ENCODE measurements around the gene MAGED4. TPM values are rescaled to one million over a fixed set of nuclear protein-coding genes. Genes with fewer than 3 reads are reported as not detected.
"Not testable (repeated sequence)": the region's sequence is repeated elsewhere in the genome, so short reads cannot be mapped to it uniquely, and the experiment has no call there.

MAGED4 gene, protein sequence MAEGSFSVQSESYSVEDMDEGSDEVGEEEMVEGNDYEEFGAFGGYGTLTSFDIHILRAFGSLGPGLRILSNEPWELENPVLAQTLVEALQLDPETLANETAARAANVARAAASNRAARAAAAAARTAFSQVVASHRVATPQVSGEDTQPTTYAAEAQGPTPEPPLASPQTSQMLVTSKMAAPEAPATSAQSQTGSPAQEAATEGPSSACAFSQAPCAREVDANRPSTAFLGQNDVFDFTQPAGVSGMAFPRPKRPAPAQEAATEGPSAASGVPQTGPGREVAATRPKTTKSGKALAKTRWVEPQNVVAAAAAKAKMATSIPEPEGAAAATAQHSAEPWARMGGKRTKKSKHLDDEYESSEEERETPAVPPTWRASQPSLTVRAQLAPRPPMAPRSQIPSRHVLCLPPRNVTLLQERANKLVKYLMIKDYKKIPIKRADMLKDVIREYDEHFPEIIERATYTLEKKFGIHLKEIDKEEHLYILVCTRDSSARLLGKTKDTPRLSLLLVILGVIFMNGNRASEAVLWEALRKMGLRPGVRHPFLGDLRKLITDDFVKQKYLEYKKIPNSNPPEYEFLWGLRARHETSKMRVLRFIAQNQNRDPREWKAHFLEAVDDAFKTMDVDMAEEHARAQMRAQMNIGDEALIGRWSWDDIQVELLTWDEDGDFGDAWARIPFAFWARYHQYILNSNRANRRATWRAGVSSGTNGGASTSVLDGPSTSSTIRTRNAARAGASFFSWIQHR
- 60.6 TPM for polyA plus RNA-seq (2013, experiment 1 of 2)
- 52.5 TPM for polyA plus RNA-seq (2013, experiment 2 of 2)

DNA sequence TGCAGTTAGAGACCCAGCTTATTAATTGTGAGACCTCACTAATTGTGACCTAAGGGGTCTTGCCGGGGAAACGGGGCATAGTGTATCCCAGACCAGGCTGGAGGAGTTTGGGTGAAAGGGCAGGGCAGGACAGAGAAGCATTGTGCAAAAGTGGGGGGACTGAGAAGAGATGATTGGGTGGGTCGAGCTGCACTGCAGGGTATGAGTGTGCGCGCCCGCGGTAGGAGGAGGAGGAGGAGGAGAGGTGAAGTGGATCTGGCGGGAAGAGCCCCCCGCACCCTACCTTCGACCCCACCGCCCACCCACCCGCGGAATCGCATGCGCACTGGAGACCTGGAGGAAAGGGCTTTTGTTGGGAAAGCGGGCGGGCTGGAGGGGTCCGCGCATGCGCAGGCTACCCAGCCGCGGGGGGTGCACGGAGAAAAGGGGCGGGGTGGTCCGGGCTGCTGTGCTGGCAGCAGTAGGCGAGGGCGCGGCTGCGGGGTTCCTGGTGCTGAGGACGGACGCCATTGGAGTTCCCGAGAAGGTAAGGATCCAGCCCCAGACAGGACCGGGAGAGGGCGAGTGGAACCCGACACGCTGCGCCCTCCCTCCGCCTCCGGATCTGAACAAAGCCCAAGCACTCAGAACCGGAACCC is at the start of gene MAGED4:
MAGED4 (plus strand) TSS at position 449 of the 638 bp plus-strand sequence. CDS start 1,035 bp downstream, outside the sequence.
- H3K9ac ChIP-seq (ENCODE audit: low read length); H3K9me3 ChIP-seq (ENCODE audit: control insufficient read depth, low read length); H2BK5ac ChIP-seq (ENCODE audit: low read depth, low read length, poor library complexity, severe bottlenecking); H3K23ac ChIP-seq (ENCODE audit: low read length in 2 of 2); H3K79me1 ChIP-seq (replicated peaks; ENCODE audit: low read length, poor library complexity, severe bottlenecking); H2BK12ac ChIP-seq (ENCODE audit: low read length in 2 of 2); H4K8ac ChIP-seq (ENCODE audit: low read length); DNase-seq; H2BK15ac ChIP-seq (ENCODE audit: low read depth, poor library complexity, severe bottlenecking); H2BK120ac ChIP-seq (ENCODE audit: low read depth, low read length); H3K27ac ChIP-seq (ENCODE audit: low read length, poor library complexity, severe bottlenecking); H3K14ac ChIP-seq (ENCODE audit: low read length in 2 of 2); H4K91ac ChIP-seq (ENCODE audit: low read length); H3K4ac ChIP-seq (ENCODE audit: low read depth in 1 of 2, low read length in 2 of 2); H2AK5ac ChIP-seq (ENCODE audit: low read length, severe bottlenecking); H3K36me3 ChIP-seq (ENCODE audit: control insufficient read depth in 1 of 2, insufficient read depth in 2 of 2, low read depth in 1 of 2, low read length in 2 of 2); H3K4me3 ChIP-seq (ENCODE audit: insufficient read depth in 1 of 2, low read depth in 1 of 2, low read length in 2 of 2); H3K4me1 ChIP-seq (ENCODE audit: control insufficient read depth, insufficient read depth, low read depth, low read length); H3K4me2 ChIP-seq (ENCODE audit: low read length, poor library complexity, severe bottlenecking); H3K27me3 ChIP-seq (ENCODE audit: control insufficient read depth in 1 of 2, insufficient read depth in 1 of 2, low read length in 2 of 2); H2AFZ ChIP-seq (ENCODE audit: low read depth, low read length); H3K18ac ChIP-seq (ENCODE audit: low read depth in 1 of 2, low read length in 2 of 2): not testable (repeated sequence)
- WGBS: no CpG with 5 or more reads among the region's 40 CpGs

DNA sequence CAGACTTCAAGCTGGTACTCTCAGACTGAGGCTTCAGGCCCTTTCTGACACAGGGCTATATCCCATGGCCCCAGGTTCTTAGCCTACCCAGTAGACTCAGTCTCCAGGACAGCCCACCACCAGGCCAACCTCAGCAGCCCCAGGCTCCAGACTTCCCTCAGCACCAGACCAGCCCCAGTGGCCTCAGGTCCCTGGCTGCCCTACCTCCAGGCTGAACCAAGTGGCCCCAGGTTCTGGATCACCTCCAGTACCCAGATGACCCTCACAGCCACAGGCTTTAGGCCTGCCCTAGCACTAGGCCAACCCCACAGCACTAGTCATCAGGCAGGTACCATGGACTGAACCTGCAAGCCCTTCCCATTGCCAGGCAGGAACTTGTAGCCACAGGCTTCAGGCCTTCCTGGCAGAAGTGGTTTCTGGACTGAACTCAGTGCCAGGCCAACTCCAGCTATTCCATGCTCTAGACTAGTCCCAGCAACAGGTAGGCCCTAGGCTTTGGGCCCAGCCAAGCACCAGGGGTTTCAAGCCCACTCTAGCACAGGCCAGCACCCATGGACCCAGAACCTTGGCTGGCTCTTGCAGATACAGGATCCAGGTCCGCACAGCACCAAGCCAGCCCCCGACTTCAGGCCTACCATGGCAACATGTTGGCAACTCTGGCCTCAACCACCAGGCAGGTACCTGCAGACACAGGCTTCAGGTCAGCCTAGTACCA is 45.7 kb upstream of the MAGED4 start:
- Histone ChIP-seq H3K9me3 (ENCODE audit: control insufficient read depth, low read length) (no peaks in the 10 kb centered on the region), H4K91ac (ENCODE audit: low read length) (no peak overlapping the region)
- WGBS: 91% methylated on average over 2 of the region's 2 CpGs

DNA sequence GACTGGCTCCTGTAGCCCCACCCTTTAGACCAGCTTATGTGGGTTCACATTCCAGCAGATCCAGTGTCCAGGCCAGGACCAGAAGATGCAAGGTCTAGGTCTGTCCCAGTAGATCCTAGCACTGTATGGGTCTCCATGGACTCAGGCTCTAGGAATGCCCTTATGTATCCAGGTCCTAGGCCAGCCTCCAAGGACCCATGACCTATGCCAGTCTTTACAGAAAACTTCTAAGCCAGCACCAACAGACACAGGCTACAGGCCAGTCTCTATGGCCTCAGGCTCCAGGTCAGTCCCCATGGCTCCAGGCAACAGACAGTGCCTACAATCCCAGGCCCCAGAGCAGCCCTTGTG is 45.2 kb upstream of the MAGED4 start:
- Histone ChIP-seq H3K9ac (ENCODE audit: low read length) (no peak overlapping the region), H3K23ac (ENCODE audit: low read length in 2 of 2) (no peak overlapping the region), H3K14ac (ENCODE audit: low read length in 2 of 2) (no peak overlapping the region), H3K4me1 (ENCODE audit: control insufficient read depth, insufficient read depth, low read depth, low read length) (no peaks in the 10 kb centered on the region), H2AK5ac (ENCODE audit: low read length, severe bottlenecking) (no peak overlapping the region), H2BK120ac (ENCODE audit: low read depth, low read length) (no peak overlapping the region), H2BK12ac (ENCODE audit: low read length in 2 of 2) (no peak overlapping the region), H3K18ac (ENCODE audit: low read depth in 1 of 2, low read length in 2 of 2) (no peak overlapping the region), H4K91ac (ENCODE audit: low read length) (no peak overlapping the region), H3K4ac (ENCODE audit: low read depth in 1 of 2, low read length in 2 of 2) (no peak overlapping the region), H2BK5ac (ENCODE audit: low read depth, low read length, poor library complexity, severe bottlenecking) (no peak overlapping the region), H3K27me3 (ENCODE audit: control insufficient read depth in 1 of 2, insufficient read depth in 1 of 2, low read length in 2 of 2) (peaks cover 0 to 6% of the 10 kb centered on the region in 2 experiments), H3K27ac (ENCODE audit: low read length, poor library complexity, severe bottlenecking) (no peak overlapping the region), H4K8ac (ENCODE audit: low read length) (no peak overlapping the region), H2BK15ac (ENCODE audit: low read depth, poor library complexity, severe bottlenecking) (no peak overlapping the region), H3K4me2 (ENCODE audit: low read length, poor library complexity, severe bottlenecking) (no peak overlapping the region), H3K36me3 (ENCODE audit: control insufficient read depth in 1 of 2, insufficient read depth in 2 of 2, low read depth in 1 of 2, low read length in 2 of 2) (no peaks in the 10 kb centered on the region), H2AFZ (ENCODE audit: low read depth, low read length) (no peak overlapping the region), H3K9me3 (ENCODE audit: control insufficient read depth, low read length) (no peaks in the 10 kb centered on the region), H3K4me3 (ENCODE audit: insufficient read depth in 1 of 2, low read depth in 1 of 2, low read length in 2 of 2) (no peak overlapping the region), H3K79me1 (replicated peaks; ENCODE audit: low read length, poor library complexity, severe bottlenecking) (no peaks in the 10 kb centered on the region)
- no peak for DNase-seq

More for the DNA sequence above, 45.7 kb upstream of the MAGED4 start:
- Histone ChIP-seq H3K18ac (ENCODE audit: low read depth in 1 of 2, low read length in 2 of 2) (no peak overlapping the region), H2AK5ac (ENCODE audit: low read length, severe bottlenecking) (no peak overlapping the region), H2AFZ (ENCODE audit: low read depth, low read length) (no peak overlapping the region), H3K36me3 (ENCODE audit: control insufficient read depth in 1 of 2, insufficient read depth in 2 of 2, low read depth in 1 of 2, low read length in 2 of 2) (no peaks in the 10 kb centered on the region), H2BK5ac (ENCODE audit: low read depth, low read length, poor library complexity, severe bottlenecking) (no peak overlapping the region), H2BK120ac (ENCODE audit: low read depth, low read length) (no peak overlapping the region), H3K4me3 (ENCODE audit: insufficient read depth in 1 of 2, low read depth in 1 of 2, low read length in 2 of 2) (no peak overlapping the region), H3K27ac (ENCODE audit: low read length, poor library complexity, severe bottlenecking) (no peak overlapping the region), H3K14ac (ENCODE audit: low read length in 2 of 2) (no peak overlapping the region), H2BK15ac (ENCODE audit: low read depth, poor library complexity, severe bottlenecking) (no peak overlapping the region), H3K4me1 (ENCODE audit: control insufficient read depth, insufficient read depth, low read depth, low read length) (no peaks in the 10 kb centered on the region), H2BK12ac (ENCODE audit: low read length in 2 of 2) (no peak overlapping the region), H4K8ac (ENCODE audit: low read length) (no peak overlapping the region), H3K79me1 (replicated peaks; ENCODE audit: low read length, poor library complexity, severe bottlenecking) (no peaks in the 10 kb centered on the region), H3K23ac (ENCODE audit: low read length in 2 of 2) (no peak overlapping the region), H3K4ac (ENCODE audit: low read depth in 1 of 2, low read length in 2 of 2) (no peak overlapping the region), H3K4me2 (ENCODE audit: low read length, poor library complexity, severe bottlenecking) (no peak overlapping the region), H3K9ac (ENCODE audit: low read length) (no peak overlapping the region), H3K27me3 (ENCODE audit: control insufficient read depth in 1 of 2, insufficient read depth in 1 of 2, low read length in 2 of 2) (peaks cover 0 to 6% of the 10 kb centered on the region in 2 experiments)
- no peak for DNase-seq
